HG03439 (cell line): ENCODE results near the gene FEN1.

Experiments used
- ATAC-seq: cut with Tn5 transposase; IDR thresholded peaks from one replicate; pipeline ENCODE4 v1.9.1; 2021; ENCODE audit warnings: mild to moderate bottlenecking, moderate library complexity; ENCODE audit not compliant: unreplicated experiment

Gene FEN1

GRCh38 chr11:61815790-61816735 is 23.4 kb downstream of the FEN1 start:
- peak; percentile 35 for ATAC-seq

DNA sequence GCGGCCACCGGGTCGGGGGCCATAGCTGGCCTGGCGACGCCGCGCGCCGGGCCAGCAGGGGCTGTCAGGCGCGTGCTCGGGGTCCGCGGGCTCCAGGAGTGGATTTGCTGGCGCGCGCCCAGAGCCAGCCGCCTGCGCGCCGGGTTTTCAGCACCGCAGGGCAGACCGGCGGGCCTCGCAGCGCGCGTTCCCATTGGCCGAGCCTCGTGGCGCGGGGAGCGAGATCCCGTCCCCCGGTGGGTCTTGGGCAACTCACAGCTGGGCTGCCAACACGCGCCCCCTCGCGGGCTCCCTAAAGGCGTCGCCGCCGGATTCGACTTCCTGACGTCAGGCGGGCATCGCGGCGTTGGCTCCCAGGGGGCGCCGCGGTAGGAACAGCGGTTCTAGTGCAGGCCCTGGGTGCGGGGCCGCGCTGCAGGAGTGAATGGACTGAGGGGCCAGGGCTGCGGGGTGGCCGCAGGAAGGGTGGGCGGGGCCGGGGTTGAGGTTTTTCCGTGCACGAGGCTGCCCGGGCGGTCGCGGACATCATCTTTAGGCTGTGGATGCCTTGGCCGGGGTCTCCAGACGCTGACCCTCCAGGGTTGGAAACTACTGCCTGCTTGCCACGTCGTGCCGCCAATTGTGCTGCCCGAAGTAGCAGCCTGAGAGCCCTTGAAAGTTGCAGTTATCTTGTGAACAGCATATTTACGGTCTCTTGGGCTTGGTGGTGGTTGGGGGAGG is 24.2 kb downstream of the FEN1 start, which contains the start of gene FADS1:
FADS1 (minus strand) TSS at position 268 of the 720 bp plus-strand sequence; CDS start at position 194, 74 bp downstream.
- ATAC-seq, result peak; percentile 49

- ATAC-seq, result no peak
Observed at GRCh38 chr11:61817471-61818202, 24.9 kb downstream of the FEN1 start.

- ATAC-seq, result no peak
Observed at GRCh38 chr11:61820174-61820573, 27.5 kb downstream of the FEN1 start.

- no peak for ATAC-seq
Observed at GRCh38 chr11:61826930-61827570, 34.3 kb downstream of the FEN1 start.

DNA sequence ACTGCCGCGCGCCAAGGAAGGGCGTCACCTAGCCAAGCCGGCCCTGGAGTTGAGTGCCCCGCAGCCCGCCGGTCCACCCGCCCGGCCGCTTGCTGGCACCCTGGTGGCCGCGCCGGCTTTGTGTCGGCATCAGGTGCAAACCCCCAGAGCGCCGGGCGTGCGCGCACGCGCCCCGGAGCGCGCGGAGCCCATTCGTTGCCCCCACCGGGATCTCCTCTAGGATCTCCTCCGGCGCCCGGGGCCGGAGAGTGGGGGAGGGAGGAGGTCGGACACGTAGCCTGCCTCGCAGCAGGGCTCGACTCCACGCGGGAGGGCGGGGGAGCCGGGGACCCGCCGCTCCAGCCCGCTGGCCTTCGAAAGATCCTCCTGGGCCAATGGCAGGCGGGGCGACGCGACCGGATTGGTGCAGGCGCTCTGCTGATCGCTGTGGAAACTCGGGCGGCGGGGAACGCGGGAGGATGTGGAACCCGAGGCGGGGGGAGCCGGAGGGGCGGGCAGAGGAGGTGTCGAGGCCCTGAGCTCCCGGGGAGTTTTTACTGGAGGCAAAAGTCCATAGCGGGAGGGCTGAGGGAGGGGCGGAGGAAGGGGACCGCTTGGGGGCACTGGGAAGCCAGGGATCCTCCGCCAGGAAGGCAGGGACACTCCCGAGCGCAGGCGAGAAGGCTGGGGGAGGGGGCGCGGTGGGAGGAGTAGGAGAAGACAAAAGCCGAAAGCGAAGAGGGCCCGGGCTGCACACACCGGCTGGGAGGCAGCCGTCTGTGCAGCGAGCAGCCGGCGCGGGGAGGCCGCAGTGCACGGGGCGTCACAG is 35.1 kb downstream of the FEN1 start, which contains the start of gene FADS2:
FADS2 (plus strand) TSS at position 730 of the 808 bp plus-strand sequence. CDS start 91 bp downstream, outside the sequence.
- peak; percentile 70 for ATAC-seq

- no peak for ATAC-seq
Observed at GRCh38 chr11:61828379-61828628, 35.6 kb downstream of the FEN1 start.

GRCh38 chr11:61828629-61829407 is 36.1 kb downstream of the FEN1 start:
- peak; percentile 30 for ATAC-seq

DNA sequence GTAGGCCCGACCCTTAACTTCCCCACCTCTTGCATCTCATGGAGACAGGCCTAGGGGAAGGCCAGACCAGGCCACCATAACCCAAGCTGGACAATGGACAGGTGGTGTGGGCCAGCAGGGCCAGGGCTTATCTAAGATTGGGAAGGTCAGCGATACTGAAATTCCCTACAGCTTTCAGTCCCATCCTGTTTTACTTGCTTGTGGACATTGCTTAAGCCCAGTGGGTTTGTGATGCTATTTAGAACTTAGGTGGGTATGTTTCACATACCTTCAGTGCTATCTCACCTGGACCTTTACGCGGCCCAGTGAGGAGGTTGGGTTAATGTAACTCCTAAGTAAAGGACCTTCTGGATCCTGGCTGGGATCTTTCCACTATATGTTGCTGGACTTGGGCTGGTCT is 37.1 kb downstream of the FEN1 start:
- ATAC-seq, result no peak

- ATAC-seq, result no peak
Observed at GRCh38 chr11:61830237-61831105, 37.8 kb downstream of the FEN1 start.

GRCh38 chr11:61832207-61832606 is 39.5 kb downstream of the FEN1 start:
- ATAC-seq, result no peak

- no peak for ATAC-seq
Observed at GRCh38 chr11:61832754-61833153, 40.0 kb downstream of the FEN1 start.

GRCh38 chr11:61833471-61833870 is 40.8 kb downstream of the FEN1 start:
- ATAC-seq, result no peak

DNA sequence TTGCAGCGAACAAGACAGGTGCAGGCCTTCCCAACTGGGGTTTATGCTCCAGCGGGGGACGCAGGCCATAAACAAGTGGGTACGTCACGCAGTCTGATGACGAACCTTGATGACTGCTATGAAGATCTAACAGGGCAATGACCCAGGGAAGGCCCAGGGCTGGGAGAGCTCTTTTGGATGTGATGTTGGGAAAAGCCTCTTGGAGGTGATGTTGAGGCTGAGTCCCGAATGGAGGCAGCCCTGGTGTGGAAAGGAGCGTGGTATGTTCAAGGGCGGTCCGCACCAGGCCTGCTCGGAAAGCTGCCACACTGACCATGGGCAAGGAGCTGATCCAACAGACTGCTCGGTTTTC is 41.2 kb downstream of the FEN1 start:
- no peak for ATAC-seq

GRCh38 chr11:61834278-61835048 is 41.8 kb downstream of the FEN1 start:
- peak; percentile 82 for ATAC-seq

DNA sequence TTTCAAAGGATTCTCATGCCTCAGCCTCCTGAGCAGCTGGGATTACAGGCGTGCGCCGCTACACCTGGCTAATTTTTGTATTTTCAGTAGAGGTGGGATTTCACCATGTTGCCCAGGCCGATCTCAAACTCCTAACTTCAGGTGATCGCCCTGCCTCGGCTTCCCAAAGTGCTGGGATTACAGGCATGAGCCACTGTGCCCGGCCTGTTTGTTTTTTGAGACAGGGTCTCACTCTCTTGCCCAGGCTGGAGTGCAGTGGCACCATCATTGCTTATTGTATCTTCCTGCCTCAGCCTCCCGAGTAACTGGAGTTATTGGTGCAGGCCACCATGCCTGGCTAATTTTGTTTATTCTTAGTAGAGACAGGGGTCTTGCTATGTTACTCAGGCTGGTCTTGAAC is 43.5 kb downstream of the FEN1 start:
- ATAC-seq, result no peak

- ATAC-seq, result no peak
Observed at GRCh38 chr11:61837411-61838005, 44.8 kb downstream of the FEN1 start.
